Upper lobe of left lung (tissue), 6 donors: ENCODE results near the gene GALNT10. TPM values are rescaled to one million over a fixed set of nuclear protein-coding genes. Genes with fewer than 3 reads are reported as not detected.

ENCODE experiments used
- ATAC-seq, 2 donors: fragments of 200-7000 bp; cut with Tn5 transposase; one replicate each; pipeline ENCODE4 v1.9.1; 2022; ENCODE audit warnings: mild to moderate bottlenecking in 2 of 2, moderate library complexity in 2 of 2; ENCODE audit not compliant: low FRiP score in 2 of 2
- DNase-seq, 2 donors: peaks; one replicate each; pipeline ENCODE4 v3.0.0-alpha.2; 2019 to 2020
- H3K27ac ChIP-seq, 4 donors: fragments of 200-600 bp; sonication (generic); one replicate each; pipeline ENCODE4 v1.5.1; 2016 to 2019
- H3K27me3 ChIP-seq, 4 donors: fragments of 200-600 bp; sonication (generic); one replicate each; pipeline ENCODE4 v1.5.1; 2017 to 2019
- H3K36me3 ChIP-seq, 4 donors: fragments of 200-600 bp; sonication (generic); one replicate each; pipeline ENCODE4 v1.5.1; 2016 to 2019
- H3K4me1 ChIP-seq, 4 donors: fragments of 200-600 bp; sonication (generic); one replicate each; pipeline ENCODE4 v1.5.1; 2018 to 2019
- H3K4me3 ChIP-seq, 4 donors: fragments of 200-600 bp; sonication (generic); one replicate each; pipeline ENCODE4 v1.5.1; 2017 to 2019; ENCODE audit warnings: mild to moderate bottlenecking in 2 of 4, moderate library complexity in 1 of 4
- H3K9me3 ChIP-seq, 4 donors: fragments of 200-600 bp; sonication (generic); one replicate each; pipeline ENCODE4 v1.5.1; 2018 to 2019
- CTCF ChIP-seq, 6 experiments: fragments of 450-650 bp in 4 of 6; fragments of 200-600 bp in 2 of 6; sonication (generic) in 2 of 6; IDR thresholded peaks; one replicate each; pipeline ENCODE4 v1.5.1; 2016 to 2019; ENCODE audit warnings: antibody characterized with exemption in 6 of 6
- EP300 ChIP-seq, 4 donors: sonication (generic); formaldehyde crosslinking; IDR thresholded peaks; one replicate each; pipeline ENCODE4 v1.5.1; 2017; ENCODE audit warnings: antibody characterized with exemption in 4 of 4, control low read depth in 2 of 4
- POLR2A ChIP-seq, 4 donors: fragments of 450-650 bp; IDR thresholded peaks; one replicate each; pipeline ENCODE4 v1.5.1; 2016 to 2017; ENCODE audit warnings: antibody characterized with exemption in 4 of 4, mild to moderate bottlenecking in 2 of 4
- POLR2AphosphoS5 ChIP-seq, 2 donors: sonication (generic); formaldehyde crosslinking; IDR thresholded peaks; one replicate each; pipeline ENCODE4 v1.5.1; 2017; ENCODE audit warnings: antibody characterized with exemption in 2 of 2
- WGBS, 2 donors: methylation state at CpG; one replicate each; pipeline ENCODE4 v1.1.5; 2017 to 2018; 5-methylcytosine and 5-hydroxymethylcytosine counted together
- total RNA-seq, 6 donors: library from RNA; depleted of rRNA in 4 of 6; stranded (reverse); fragments of >200 nt in 4 of 6; gene quantifications; one replicate each; pipeline versions ENCODE4 v1.1.0 to v1.2.1, GENCODE V29; 2016 to 2021
- donor health status: DM: no; HTN: no; CAD: no; lungs with moderate emphysema.
- donor health status: DM: no; HTN: yes; CAD: no; lungs with severe emphysema.

GALNT10 gene
- total RNA-seq, 6 donors from 2014 or later, result 38.6 to 118 (median 66.4) TPM

DNA sequence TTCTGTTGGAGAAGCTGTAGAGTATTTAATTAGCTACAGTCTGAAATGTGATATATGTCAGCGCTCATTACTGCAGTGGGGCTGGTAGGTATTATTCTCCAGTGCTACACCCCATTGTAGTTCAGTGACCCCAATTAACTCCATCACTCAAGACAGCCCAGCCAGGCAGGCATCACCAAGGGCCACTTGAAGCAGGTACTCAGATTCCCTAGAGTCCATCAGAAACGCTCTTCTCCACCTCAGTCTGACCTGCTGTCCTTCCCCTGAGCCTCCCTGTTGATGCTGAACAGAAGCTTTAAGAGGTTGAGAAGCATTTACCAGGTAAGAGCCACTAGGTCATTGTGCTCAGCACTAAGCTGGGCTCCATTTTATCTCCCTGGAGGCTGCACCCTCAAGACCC, 71.8 kb downstream of the GALNT10 start:
- no peaks in the 10 kb centered on the region for H3K27me3 ChIP-seq
- H3K4me1 ChIP-seq, result peaks cover 0 to 7% (median 2%) of the 10 kb centered on the region in 4 donors
- H3K27ac ChIP-seq, result no peak overlapping the region
- WGBS, 2 donors, result 90 to 100% methylated on average over 2 of the region's 2 CpGs
- ATAC-seq, result no peak
- H3K36me3 ChIP-seq, result no peaks in the 10 kb centered on the region
- no peaks in the 10 kb centered on the region for H3K9me3 ChIP-seq
- no peak overlapping the region for H3K4me3 ChIP-seq
- TF ChIP-seq CTCF (IDR thresholded peaks at IDR 0.05) (no peak), POLR2A (IDR thresholded peaks at IDR 0.05) (no peak), EP300 (IDR thresholded peaks at IDR 0.05) (no peak), POLR2AphosphoS5 (IDR thresholded peaks at IDR 0.05) (no peak)
- no peak for DNase-seq

DNA sequence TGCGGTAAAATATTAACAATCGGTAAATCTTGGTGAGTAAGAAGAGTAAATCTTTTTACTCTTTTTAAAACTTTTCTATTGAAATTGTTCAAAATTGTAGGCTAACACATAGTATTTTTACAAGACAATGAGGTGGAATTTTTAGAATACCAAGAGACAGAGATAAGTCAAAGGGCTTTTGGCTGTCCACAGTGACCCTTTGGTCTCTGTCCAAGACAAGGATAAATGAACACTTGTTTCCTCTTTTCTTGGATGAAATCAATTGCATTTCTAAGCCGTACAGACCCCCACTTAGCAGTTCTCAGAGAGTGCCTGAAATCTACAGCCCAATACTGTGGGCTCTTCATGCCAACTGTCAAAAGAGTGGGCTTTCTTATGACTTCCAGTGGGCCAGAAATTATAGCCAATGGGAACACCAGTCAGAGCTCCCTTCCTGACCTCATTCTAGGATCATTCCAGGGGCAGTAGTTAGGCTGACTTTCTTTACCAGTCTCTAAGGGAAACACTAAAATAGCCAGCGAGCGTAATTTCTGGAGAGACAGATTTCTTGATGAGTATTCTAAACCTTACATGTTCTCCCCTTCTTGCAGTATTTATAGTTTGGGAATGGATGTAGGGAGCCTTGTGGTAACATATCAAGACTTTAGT, 74.1 kb downstream of the GALNT10 start:
- DNase-seq, result no peak
- Histone ChIP-seq H3K9me3 (no peaks in the 10 kb centered on the region), H3K27ac (no peak overlapping the region), H3K36me3 (no peaks in the 10 kb centered on the region), H3K4me3 (no peak overlapping the region), H3K4me1 (peaks cover 0 to 7% (median 3%) of the 10 kb centered on the region in 4 donors), H3K27me3 (no peaks in the 10 kb centered on the region)
- ATAC-seq, result peak in 1 of 2 donors; percentile 55
- 82 to 84% methylated on average over 5 of the region's 5 CpGs for WGBS, 2 donors
- no peak for TF ChIP-seq POLR2A (IDR thresholded peaks at IDR 0.05)
- TF ChIP-seq POLR2AphosphoS5 (IDR thresholded peaks at IDR 0.05), result no peak
- TF ChIP-seq EP300 (IDR thresholded peaks at IDR 0.05), result no peak
- no peak for TF ChIP-seq CTCF (IDR thresholded peaks at IDR 0.05)

DNA sequence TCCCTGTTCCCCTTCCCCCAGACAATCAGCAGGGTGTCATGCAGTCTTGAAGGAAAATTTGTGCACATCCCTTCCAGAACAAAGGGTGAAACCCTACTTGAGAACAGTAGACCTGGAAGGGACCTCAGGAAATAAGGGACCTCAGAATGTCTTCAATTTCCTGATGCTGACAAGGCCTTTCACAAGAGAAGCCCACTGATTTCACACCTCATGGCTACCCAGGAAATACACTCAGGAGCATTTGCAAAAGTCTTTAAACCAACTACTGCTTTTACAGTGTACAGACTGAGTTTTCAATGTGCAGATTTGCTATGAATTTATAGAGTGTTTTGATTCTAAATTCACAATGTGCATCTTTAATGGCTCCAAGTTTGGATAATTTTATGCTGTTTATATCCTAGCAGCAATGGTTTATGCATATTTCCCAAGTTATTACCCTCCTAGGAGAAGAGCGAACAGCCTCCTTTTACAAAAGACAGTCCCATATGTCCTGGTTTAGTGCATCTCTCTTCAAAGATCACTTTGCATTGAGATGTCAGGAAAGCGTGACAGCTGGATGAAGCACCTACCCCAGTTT, 74.8 kb downstream of the GALNT10 start:
- DNase-seq (no peak), ATAC-seq (no peak)
- H3K27me3 ChIP-seq, result no peaks in the 10 kb centered on the region
- no peak overlapping the region for H3K27ac ChIP-seq
- WGBS, 2 donors, result 100% methylated on average over 2 of the region's 2 CpGs
- H3K36me3 ChIP-seq, result no peaks in the 10 kb centered on the region
- H3K9me3 ChIP-seq, result no peaks in the 10 kb centered on the region
- H3K4me1 ChIP-seq, result peaks cover 0 to 7% (median 3%) of the 10 kb centered on the region in 4 donors
- no peak overlapping the region for H3K4me3 ChIP-seq
- TF ChIP-seq EP300 (IDR thresholded peaks at IDR 0.05) (no peak), CTCF (IDR thresholded peaks at IDR 0.05) (no peak), POLR2A (IDR thresholded peaks at IDR 0.05) (no peak), POLR2AphosphoS5 (IDR thresholded peaks at IDR 0.05) (no peak)

DNA sequence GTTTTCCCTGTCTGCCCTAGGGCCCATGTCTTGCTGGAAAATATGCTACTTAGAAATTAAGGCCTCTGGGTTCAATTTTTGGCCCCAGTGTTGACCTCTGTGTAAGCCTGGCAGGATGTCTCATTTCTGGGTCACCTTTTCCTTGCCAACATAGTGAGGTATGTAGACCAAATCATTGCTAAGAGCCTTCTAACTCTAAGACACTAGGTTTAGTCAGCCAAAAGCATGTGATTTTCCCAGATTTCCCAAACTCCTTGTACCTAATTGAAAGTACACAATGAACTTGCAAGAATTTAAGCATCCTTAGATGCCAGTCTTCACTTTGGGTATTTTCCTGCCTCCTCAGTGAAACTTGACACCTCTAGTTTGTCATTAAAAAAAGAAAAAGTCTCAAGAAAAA, 77.0 kb downstream of the GALNT10 start:
- Histone ChIP-seq H3K27ac (peak overlapping the region in 1 of 4 donors; percentile 4), H3K27me3 (no peaks in the 10 kb centered on the region), H3K36me3 (no peaks in the 10 kb centered on the region), H3K9me3 (no peaks in the 10 kb centered on the region), H3K4me1 (peaks cover 4 to 11% (median 6%) of the 10 kb centered on the region in 4 donors), H3K4me3 (no peak overlapping the region)
- DNase-seq (no peak), ATAC-seq (no peak)
- no peak for TF ChIP-seq EP300 (IDR thresholded peaks at IDR 0.05)
- TF ChIP-seq CTCF (IDR thresholded peaks at IDR 0.05), result no peak
- no peak for TF ChIP-seq POLR2A (IDR thresholded peaks at IDR 0.05)
- no peak for TF ChIP-seq POLR2AphosphoS5 (IDR thresholded peaks at IDR 0.05)

GRCh38 chr5:154268073-154268472, 77.5 kb downstream of the GALNT10 start:
- no peak for ATAC-seq
- H3K4me3 ChIP-seq, result no peak overlapping the region
- no peaks in the 10 kb centered on the region for H3K36me3 ChIP-seq
- TF ChIP-seq EP300 (IDR thresholded peaks at IDR 0.05) (no peak), POLR2AphosphoS5 (IDR thresholded peaks at IDR 0.05) (no peak), POLR2A (IDR thresholded peaks at IDR 0.05) (no peak), CTCF (IDR thresholded peaks at IDR 0.05) (no peak)
- peaks cover 10 to 17% (median 12%) of the 10 kb centered on the region in 4 donors for H3K4me1 ChIP-seq
- H3K27me3 ChIP-seq, result no peaks in the 10 kb centered on the region
- H3K9me3 ChIP-seq, result no peaks in the 10 kb centered on the region
- no peak overlapping the region for H3K27ac ChIP-seq
- DNase-seq, result no peak
- WGBS, 2 donors, result 92 to 97% methylated on average over 3 of the region's 3 CpGs
